HepG2 (cell line): ENCODE results near the gene JMJD8. TPM values are rescaled to one million over a fixed set of nuclear protein-coding genes. Genes with fewer than 3 reads are reported as not detected.

Source experiments
- ATRX ChIP-seq: sonication (generic); formaldehyde crosslinking; IDR thresholded peaks from 2 replicates; pipeline ENCODE4 v1.4.0; 2020; ENCODE audit warnings: missing genetic modification reagents, borderline replicate concordance
- CREM ChIP-seq, 2 experiments: sonication (generic) in 1 of 2; formaldehyde crosslinking in 1 of 2; IDR thresholded peaks; 2 replicates each; pipeline versions ENCODE4 v1.4.0 to v1.6.1; 2016 to 2020; ENCODE audit warnings: antibody characterized with exemption in 1 of 2, mild to moderate bottlenecking in 1 of 2, missing genetic modification reagents in 1 of 2
- EHMT2 ChIP-seq: fragments of 200-600 bp; sonication (generic); IDR thresholded peaks from 2 replicates; pipeline ENCODE4 v1.7.0; 2017; ENCODE audit warnings: antibody characterized with exemption, low read depth, low read length, borderline replicate concordance
- GATAD1 ChIP-seq: IDR thresholded peaks from 2 replicates; pipeline ENCODE4 v1.6.1; 2016; ENCODE audit warnings: missing genetic modification reagents, missing compliant biosample characterization
- GTF3A ChIP-seq: sonication (generic); formaldehyde crosslinking; conservative IDR thresholded peaks from 2 replicates; pipeline ENCODE4 v1.4.0; 2020; ENCODE audit warnings: mild to moderate bottlenecking, missing genetic modification reagents
- ISX ChIP-seq: sonication (generic); formaldehyde crosslinking; conservative IDR thresholded peaks from 2 replicates; pipeline ENCODE4 v1.5.0; 2020; ENCODE audit warnings: missing genetic modification reagents
- KLF12 ChIP-seq: sonication (generic); formaldehyde crosslinking; IDR thresholded peaks from 2 replicates; pipeline ENCODE4 v1.4.0; 2020; ENCODE audit warnings: missing genetic modification reagents, borderline replicate concordance
- MEIS2 ChIP-seq: sonication (generic); formaldehyde crosslinking; IDR thresholded peaks from 2 replicates; pipeline ENCODE4 v1.9.0; 2021; ENCODE audit warnings: mild to moderate bottlenecking, missing genetic modification reagents
- MYC ChIP-seq: sonication (generic); formaldehyde crosslinking; IDR thresholded peaks from 2 replicates; pipeline ENCODE4 v1.9.0; 2021; ENCODE audit warnings: missing genetic modification reagents, borderline replicate concordance
- POGZ ChIP-seq: sonication (generic); formaldehyde crosslinking; IDR thresholded peaks from 2 replicates; pipeline ENCODE4 v1.4.0; 2020; ENCODE audit warnings: mild to moderate bottlenecking, missing genetic modification reagents
- RFX3 ChIP-seq: IDR thresholded peaks from 2 replicates; pipeline ENCODE4 v1.6.1; 2016; ENCODE audit warnings: missing biosample characterization, missing genetic modification reagents
- SP1 ChIP-seq, 2 experiments: fragments of 450-650 bp in 1 of 2; sonication (generic) in 1 of 2; formaldehyde crosslinking in 1 of 2; IDR thresholded peaks; 2 replicates each; pipeline versions ENCODE4 v1.4.0 to v1.6.1; 2016 to 2020; ENCODE audit warnings: missing genetic modification reagents in 1 of 2
- XRCC5 ChIP-seq: fragments of 200-400 bp; formaldehyde crosslinking; optimal IDR thresholded peaks from 2 replicates; pipeline ENCODE3; 2017; ENCODE audit warnings: mild to moderate bottlenecking, low read length
- ZBTB42 ChIP-seq: sonication (generic); formaldehyde crosslinking; IDR thresholded peaks from 2 replicates; pipeline ENCODE4 v1.5.0; 2020; ENCODE audit warnings: mild to moderate bottlenecking, missing genetic modification reagents
- ZNF292 ChIP-seq: sonication (generic); formaldehyde crosslinking; IDR thresholded peaks from 2 replicates; pipeline ENCODE4 v1.8.1; 2022; ENCODE audit warnings: mild to moderate bottlenecking, low read depth, missing genetic modification reagents, borderline replicate concordance
- ZNF317 ChIP-seq: sonication (generic); formaldehyde crosslinking; IDR thresholded peaks from 2 replicates; pipeline ENCODE4 v1.5.0; 2020; ENCODE audit warnings: mild to moderate bottlenecking, missing genetic modification reagents
- ZNF501 ChIP-seq: sonication (generic); formaldehyde crosslinking; IDR thresholded peaks from 2 replicates; pipeline ENCODE4 v1.5.1; 2020; ENCODE audit warnings: mild to moderate bottlenecking, moderate library complexity, missing genetic modification reagents
- ZNF563 ChIP-seq: sonication (generic); formaldehyde crosslinking; IDR thresholded peaks from 2 replicates; pipeline ENCODE4 v1.8.0; 2022; ENCODE audit warnings: mild to moderate bottlenecking, moderate library complexity, missing genetic modification reagents
- ZNF652 ChIP-seq: IDR thresholded peaks from 2 replicates; pipeline ENCODE4 v1.6.1; 2016; ENCODE audit warnings: low read depth, borderline replicate concordance
- polyA plus RNA-seq, 8 experiments: library from polyadenylated mRNA; depleted of rRNA in 3 of 8; stranded (reverse) in 7 of 8; unstranded in 1 of 8; fragments of >200 nt; fragmentation: Illumina TruSeq in 4 of 8; extraction: Trizol in 4 of 8; gene quantifications; 2 replicates each; pipeline versions ENCODE4 v1.2.1 to v1.2.3, GENCODE V29; 2011 to 2016; ENCODE audit warnings: low read depth in 4 of 8, missing spikeins in 1 of 8, mixed read lengths in 1 of 8; ENCODE audit not compliant: insufficient read depth in 1 of 8
- total RNA-seq, 5 experiments: library from RNA; depleted of rRNA; stranded (reverse); fragments of >200 nt; fragmentation: Illumina TruSeq; extraction: Trizol; gene quantifications; 2 replicates each; pipeline ENCODE4 v1.2.3, GENCODE V29; 2016; ENCODE audit warnings: low read depth in 1 of 5
- TF ChIP-seq, protein P1 (sequence below), 2 experiments: fragments of 450-650 bp in 1 of 2; sonication (generic) in 1 of 2; formaldehyde crosslinking; IDR thresholded peaks; 2 replicates each; pipeline versions ENCODE4 v1.5.0 to v1.8.0; 2020 to 2022; ENCODE audit warnings: mild to moderate bottlenecking in 1 of 2, missing genetic modification reagents in 1 of 2
- TF ChIP-seq, protein P2 (sequence below): sonication (generic); formaldehyde crosslinking; IDR thresholded peaks from 2 replicates; pipeline ENCODE4 v1.5.1; 2020; ENCODE audit warnings: missing genetic modification reagents, mild to moderate bottlenecking, borderline replicate concordance

JMJD8 gene
- total and polyA plus RNA-seq, 2 of the 13 experiments (the other 11 are each of a cell fraction or from before 2014, with no cell fraction given) = 2.6 to 11.8 TPM

- TF ChIP-seq POGZ (CRISPR knock-in tag) (no peak), ZNF317 (no peak), ZNF501 (no peak), XRCC5 (peak; percentile 63), MYC (CRISPR knock-in tag) (peak; percentile 42; the same call in 1 of the 2 replicates), ZNF563 (CRISPR knock-in tag) (no peak), ISX (CRISPR knock-in tag) (no peak), ATRX (CRISPR knock-in tag) (no peak), EHMT2 (no peak), ZBTB42 (CRISPR knock-in tag) (no peak), GATAD1 (CRISPR knock-in tag) (no peak), GTF3A (CRISPR knock-in tag) (no peak), ZNF292 (CRISPR knock-in tag) (no peak), RFX3 (CRISPR knock-in tag) (no peak), MEIS2 (CRISPR knock-in tag) (no peak), CREM (IDR thresholded peaks at IDR 0.05) (no peak), CREM (CRISPR knock-in tag; IDR thresholded peaks at IDR 0.05) (no peak), ZNF652 (no peak), KLF12 (no peak), SP1 (IDR thresholded peaks at IDR 0.05) (no peak), SP1 (CRISPR knock-in tag; IDR thresholded peaks at IDR 0.05) (no peak)
- TF ChIP-seq, protein P1, sequence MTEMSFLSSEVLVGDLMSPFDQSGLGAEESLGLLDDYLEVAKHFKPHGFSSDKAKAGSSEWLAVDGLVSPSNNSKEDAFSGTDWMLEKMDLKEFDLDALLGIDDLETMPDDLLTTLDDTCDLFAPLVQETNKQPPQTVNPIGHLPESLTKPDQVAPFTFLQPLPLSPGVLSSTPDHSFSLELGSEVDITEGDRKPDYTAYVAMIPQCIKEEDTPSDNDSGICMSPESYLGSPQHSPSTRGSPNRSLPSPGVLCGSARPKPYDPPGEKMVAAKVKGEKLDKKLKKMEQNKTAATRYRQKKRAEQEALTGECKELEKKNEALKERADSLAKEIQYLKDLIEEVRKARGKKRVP (CRISPR knock-in tag; IDR thresholded peaks at IDR 0.05) = no peak
- TF ChIP-seq, protein P2, sequence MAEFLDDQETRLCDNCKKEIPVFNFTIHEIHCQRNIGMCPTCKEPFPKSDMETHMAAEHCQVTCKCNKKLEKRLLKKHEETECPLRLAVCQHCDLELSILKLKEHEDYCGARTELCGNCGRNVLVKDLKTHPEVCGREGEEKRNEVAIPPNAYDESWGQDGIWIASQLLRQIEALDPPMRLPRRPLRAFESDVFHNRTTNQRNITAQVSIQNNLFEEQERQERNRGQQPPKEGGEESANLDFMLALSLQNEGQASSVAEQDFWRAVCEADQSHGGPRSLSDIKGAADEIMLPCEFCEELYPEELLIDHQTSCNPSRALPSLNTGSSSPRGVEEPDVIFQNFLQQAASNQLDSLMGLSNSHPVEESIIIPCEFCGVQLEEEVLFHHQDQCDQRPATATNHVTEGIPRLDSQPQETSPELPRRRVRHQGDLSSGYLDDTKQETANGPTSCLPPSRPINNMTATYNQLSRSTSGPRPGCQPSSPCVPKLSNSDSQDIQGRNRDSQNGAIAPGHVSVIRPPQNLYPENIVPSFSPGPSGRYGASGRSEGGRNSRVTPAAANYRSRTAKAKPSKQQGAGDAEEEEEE (CRISPR knock-in tag) = no peak
Measured at GRCh38 chr16:685967-686366, 1.8 kb upstream of the JMJD8 start (continued).
